B cell (primary cell): Measurements from ENCODE around the gene RAPGEF6.

Experiments
- EZH2 ChIP-seq: IDR thresholded peaks from 2 replicates; pipeline ENCODE4 v1.6.1; 2012; ENCODE audit warnings: borderline replicate concordance, low read depth, mild to moderate bottlenecking, moderate library complexity, low read length; ENCODE audit not compliant: insufficient read depth, poor library complexity, severe bottlenecking
- TF ChIP-seq, protein P1 (sequence below): fragments of 200-600 bp; IDR thresholded peaks from one replicate; pipeline ENCODE4 v1.8.0; 2022; ENCODE audit warnings: antibody characterized with exemption, mild to moderate bottlenecking

GRCh38 chr5:131570757-131571156, 64.3 kb downstream of the RAPGEF6 start:
- TF ChIP-seq, protein P1, sequence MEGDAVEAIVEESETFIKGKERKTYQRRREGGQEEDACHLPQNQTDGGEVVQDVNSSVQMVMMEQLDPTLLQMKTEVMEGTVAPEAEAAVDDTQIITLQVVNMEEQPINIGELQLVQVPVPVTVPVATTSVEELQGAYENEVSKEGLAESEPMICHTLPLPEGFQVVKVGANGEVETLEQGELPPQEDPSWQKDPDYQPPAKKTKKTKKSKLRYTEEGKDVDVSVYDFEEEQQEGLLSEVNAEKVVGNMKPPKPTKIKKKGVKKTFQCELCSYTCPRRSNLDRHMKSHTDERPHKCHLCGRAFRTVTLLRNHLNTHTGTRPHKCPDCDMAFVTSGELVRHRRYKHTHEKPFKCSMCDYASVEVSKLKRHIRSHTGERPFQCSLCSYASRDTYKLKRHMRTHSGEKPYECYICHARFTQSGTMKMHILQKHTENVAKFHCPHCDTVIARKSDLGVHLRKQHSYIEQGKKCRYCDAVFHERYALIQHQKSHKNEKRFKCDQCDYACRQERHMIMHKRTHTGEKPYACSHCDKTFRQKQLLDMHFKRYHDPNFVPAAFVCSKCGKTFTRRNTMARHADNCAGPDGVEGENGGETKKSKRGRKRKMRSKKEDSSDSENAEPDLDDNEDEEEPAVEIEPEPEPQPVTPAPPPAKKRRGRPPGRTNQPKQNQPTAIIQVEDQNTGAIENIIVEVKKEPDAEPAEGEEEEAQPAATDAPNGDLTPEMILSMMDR: no peak
- no peak for TF ChIP-seq EZH2
